Kidney (tissue), 14 donors: ENCODE results near the gene HNRNPF. TPM values are rescaled to one million over a fixed set of nuclear protein-coding genes. Genes with fewer than 3 reads are reported as not detected.

Experiments used
- DNase-seq, 5 donors: peaks; one replicate each; pipeline ENCODE4 v3.0.0-alpha.2; 2013 to 2020
- FAIRE-seq: peaks from 2 replicates; lab custom pipeline; 2012; peaks lifted over from hg19 to GRCh38; lab: Jason Lieb, UNC
- H3K27ac ChIP-seq, 2 donors: one replicate each; pipeline ENCODE4 v1.7.0; 2013; ENCODE audit warnings: low read depth in 2 of 2, low read length in 2 of 2, inconsistent platforms in 1 of 2
- H3K27me3 ChIP-seq: one replicate; pipeline ENCODE4 v1.7.1; 2013; ENCODE audit warnings: low read length, inconsistent platforms; ENCODE audit not compliant: control insufficient read depth, insufficient read depth
- H3K36me3 ChIP-seq, 3 donors: one replicate each; pipeline versions ENCODE4 v1.7.0 to v1.7.1; 2013; ENCODE audit warnings: low read length in 3 of 3, control low read depth in 1 of 3, inconsistent platforms in 1 of 3; ENCODE audit not compliant: insufficient read depth in 3 of 3, control insufficient read depth in 2 of 3
- H3K4me1 ChIP-seq, 3 donors: one replicate each; pipeline versions ENCODE4 v1.7.0 to v1.7.1; 2013; ENCODE audit warnings: low read length in 3 of 3, inconsistent platforms in 1 of 3, low read depth in 1 of 3; ENCODE audit not compliant: control insufficient read depth in 2 of 3, insufficient read depth in 2 of 3
- H3K4me3 ChIP-seq, 3 donors: one replicate each; pipeline versions ENCODE4 v1.7.0 to v1.8.1; 2013; ENCODE audit warnings: low read length in 3 of 3, control low read depth in 1 of 3, inconsistent platforms in 1 of 3
- H3K9ac ChIP-seq, 3 donors: one replicate each; pipeline versions ENCODE4 v1.7.0 to v1.7.1; 2013; ENCODE audit warnings: low read length in 3 of 3, control low read depth in 1 of 3, inconsistent platforms in 1 of 3
- H3K9me3 ChIP-seq, 3 donors: one replicate each; pipeline versions ENCODE4 v1.7.0 to v1.7.1; 2013; ENCODE audit warnings: low read length in 3 of 3, control low read depth in 1 of 3, inconsistent platforms in 1 of 3; ENCODE audit not compliant: control insufficient read depth in 2 of 3, insufficient read depth in 1 of 3
- CTCF ChIP-seq: IDR thresholded peaks from 3 replicates; pipeline ENCODE4 v1.5.1; 2012; ENCODE audit warnings: mild to moderate bottlenecking, moderate library complexity, borderline replicate concordance; ENCODE audit not compliant: insufficient read depth; ENCODE audit errors: extremely low read depth
- intact Hi-C: fragments of 100-400 bp; cut with DNase I; formaldehyde crosslinking; loops from one replicate; pipeline ENCODE4 v1.11.1; 2022
- polyA plus RNA-seq: library from polyadenylated mRNA; stranded (reverse); fragments of 350-450 nt; fragmentation: Illumina TruSeq; extraction: RNeasy Lipid Tissue Mini Kit (QIAGEN cat#74804); gene quantifications from one replicate; pipeline ENCODE4 v1.2.3, GENCODE V29; 2014; ENCODE audit warnings: low read depth, low replicate concordance; ENCODE audit not compliant: insufficient read depth
- total RNA-seq: library from RNA; stranded (reverse); fragmentation: NEBNext Ultra II Directional; extraction: Animal tissue kit (Norgen Biotek cat#: 25700); gene quantifications from one replicate; pipeline ENCODE4 v1.2.1, GENCODE V29; 2021
- donor health status: control.
- donor health status: control.
- donor health status: control.
- donor health status: control.
- donor health status: control.
- donor health status: DM: yes; HTN: yes; CAD: no.
- donor health status: Normal renal cell carcinoma (clear cell type).

HNRNPF gene
- total and polyA plus RNA-seq, 2 donors from 2014 or later, result 74.0 to 190 TPM

DNA sequence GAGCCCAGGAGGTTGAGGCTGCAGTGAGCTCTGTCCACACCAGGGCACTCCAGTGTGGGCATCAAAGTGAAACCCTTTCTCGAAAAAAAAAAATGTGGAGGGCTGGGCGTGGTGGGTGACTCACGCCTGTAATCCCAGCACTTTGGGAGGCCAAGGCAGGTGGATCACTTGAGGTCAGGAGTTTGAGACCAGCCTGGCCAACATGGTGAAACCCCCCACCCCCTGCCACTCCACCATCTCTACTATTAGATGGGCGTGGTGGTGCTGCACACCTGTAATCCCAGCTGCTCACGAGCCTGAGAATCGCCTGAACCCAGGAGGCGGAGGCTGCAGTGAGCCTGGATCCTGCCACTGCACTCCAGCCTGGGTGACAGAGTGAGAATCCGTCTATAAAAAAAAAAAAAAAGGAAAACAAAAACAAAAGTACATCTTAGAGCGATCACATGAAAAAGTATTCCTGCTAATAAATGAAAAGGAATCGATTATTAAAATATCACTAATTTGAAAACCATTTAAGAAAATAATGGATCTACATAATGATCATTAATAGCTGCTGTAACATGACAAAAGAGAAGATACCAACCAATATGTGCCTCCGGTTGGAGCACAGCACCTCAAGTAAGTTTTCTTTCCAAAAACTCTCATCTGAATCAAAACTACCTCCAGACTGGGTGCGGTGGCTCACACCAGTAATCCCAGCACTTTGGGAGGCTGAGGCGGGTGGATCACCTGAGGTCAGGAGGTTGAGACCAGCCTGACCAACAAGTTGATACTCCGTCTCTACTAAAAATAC, 4.9 kb downstream of the HNRNPF start:
- no peak overlapping the region for H3K9ac ChIP-seq
- FAIRE-seq (no peak), DNase-seq (no peak)
- no peak overlapping the region for H3K4me3 ChIP-seq
- peaks cover 0 to 14% (median 14%) of the 10 kb centered on the region in 3 donors for H3K4me1 ChIP-seq
- intact Hi-C loops, result no loop called here
- no peak overlapping the region for H3K27ac ChIP-seq
- H3K27me3 ChIP-seq, result no peaks in the 10 kb centered on the region
- H3K36me3 ChIP-seq, result peaks cover 0 to 3% (median 0%) of the 10 kb centered on the region in 3 donors
- TF ChIP-seq CTCF, result no peak
- no peaks in the 10 kb centered on the region for H3K9me3 ChIP-seq

- Histone ChIP-seq H3K27ac (no peak overlapping the region), H3K4me1 (peaks cover 0 to 19% (median 18%) of the 10 kb centered on the region in 3 donors), H3K27me3 (no peaks in the 10 kb centered on the region), H3K36me3 (peaks cover 0 to 3% (median 0%) of the 10 kb centered on the region in 3 donors), H3K9me3 (no peaks in the 10 kb centered on the region), H3K4me3 (no peak overlapping the region), H3K9ac (no peak overlapping the region)
- no peak for FAIRE-seq
- TF ChIP-seq CTCF, result no peak
- no peak for DNase-seq
- intact Hi-C loops, result no loop called here
These were observed 6.0 kb downstream of the HNRNPF start for GRCh38 chr10:43402880-43403452.

DNA sequence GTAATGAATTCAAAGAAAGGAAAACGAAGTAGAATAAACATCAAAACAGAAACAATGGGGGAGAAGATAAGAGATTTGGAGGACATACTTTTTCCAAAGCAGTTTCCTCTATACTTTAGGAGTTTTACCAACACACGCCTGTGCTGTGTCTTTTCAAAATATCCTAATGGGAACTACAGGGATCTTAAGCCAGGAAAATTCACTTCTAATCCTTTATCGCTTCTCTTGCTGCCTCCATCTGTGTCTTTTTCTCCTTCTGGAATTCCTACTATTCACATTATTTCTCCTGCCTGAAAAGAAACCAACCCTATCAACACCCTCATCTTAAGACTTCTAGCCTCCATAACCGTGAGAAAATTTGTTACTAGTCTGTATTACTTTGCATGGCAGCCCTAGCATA, 6.8 kb downstream of the HNRNPF start:
- H3K4me3 ChIP-seq, result no peak overlapping the region
- no peak for TF ChIP-seq CTCF
- H3K36me3 ChIP-seq, result peaks cover 0 to 3% (median 0%) of the 10 kb centered on the region in 3 donors
- H3K27ac ChIP-seq, result no peak overlapping the region
- H3K9ac ChIP-seq, result no peak overlapping the region
- FAIRE-seq (no peak), DNase-seq (no peak)
- H3K27me3 ChIP-seq, result no peaks in the 10 kb centered on the region
- intact Hi-C loops, result no loop called here
- H3K9me3 ChIP-seq, result no peaks in the 10 kb centered on the region
- H3K4me1 ChIP-seq, result peaks cover 0 to 22% (median 18%) of the 10 kb centered on the region in 3 donors
